Prostate gland (tissue), 2 donors: ENCODE data around the gene TRPV6. TPM values are rescaled to one million over a fixed set of nuclear protein-coding genes. Genes with fewer than 3 reads are reported as not detected.

Source experiments
- DNase-seq: peaks from one replicate; pipeline ENCODE4 v3.0.0-alpha.2; 2019; ENCODE audit warnings: low spot score
- H3K27ac ChIP-seq, 2 donors: fragments of 200-600 bp; sonication (generic); 2 replicates each; pipeline ENCODE4 v1.5.1; 2017 to 2019
- H3K27me3 ChIP-seq: fragments of 200-600 bp; sonication (generic); replicated peaks from 2 replicates; pipeline ENCODE4 v1.5.1; 2019; ENCODE audit not compliant: insufficient read depth
- H3K36me3 ChIP-seq, 2 donors: fragments of 200-600 bp; sonication (generic); 1 replicate in 1 of 2; 2 replicates in 1 of 2; pipeline versions ENCODE4 v1.5.1 to v1.8.1; 2017 to 2019
- H3K4me1 ChIP-seq: fragments of 200-600 bp; sonication (generic); replicated peaks from 2 replicates; pipeline ENCODE4 v1.5.1; 2019
- H3K4me3 ChIP-seq, 2 donors: fragments of 200-600 bp; sonication (generic); 2 replicates each; pipeline ENCODE4 v1.5.1; 2017 to 2019
- H3K9me3 ChIP-seq: fragments of 200-600 bp; sonication (generic); 2 replicates; pipeline ENCODE4 v1.5.1; 2017
- POLR2A ChIP-seq: fragments of 450-650 bp; IDR thresholded peaks from one replicate; pipeline ENCODE4 v1.6.1; 2016; ENCODE audit warnings: antibody characterized with exemption, mild to moderate bottlenecking
- POLR2AphosphoS5 ChIP-seq: sonication (generic); formaldehyde crosslinking; IDR thresholded peaks from one replicate; pipeline ENCODE4 v1.6.1; 2017; ENCODE audit warnings: antibody characterized with exemption
- WGBS: methylation state at CpG from one replicate; pipeline ENCODE4 v1.1.5; 2018; 5-methylcytosine and 5-hydroxymethylcytosine counted together
- intact Hi-C: fragments of 100-400 bp; cut with DNase I; formaldehyde crosslinking; loops from one replicate; pipeline ENCODE4 v1.14.2; 2022
- total RNA-seq, 2 donors: library from RNA; depleted of rRNA; stranded (reverse); fragments of >200 nt; gene quantifications; one replicate each; pipeline ENCODE4 v1.1.0, GENCODE V29; 2016
- TF ChIP-seq, protein P1 (sequence below), 4 experiments: fragments of 200-600 bp in 2 of 4; fragments of 450-650 bp in 2 of 4; sonication (generic) in 2 of 4; IDR thresholded peaks; 1 replicate in 3 of 4; 2 replicates in 1 of 4; pipeline ENCODE4 v1.5.1; 2016 to 2019; ENCODE audit warnings: antibody characterized with exemption in 4 of 4, mild to moderate bottlenecking in 2 of 4, moderate library complexity in 2 of 4

The TRPV6 gene
- total RNA-seq, 2 donors from 2014 or later: 47.0 to 82.0 TPM

DNA sequence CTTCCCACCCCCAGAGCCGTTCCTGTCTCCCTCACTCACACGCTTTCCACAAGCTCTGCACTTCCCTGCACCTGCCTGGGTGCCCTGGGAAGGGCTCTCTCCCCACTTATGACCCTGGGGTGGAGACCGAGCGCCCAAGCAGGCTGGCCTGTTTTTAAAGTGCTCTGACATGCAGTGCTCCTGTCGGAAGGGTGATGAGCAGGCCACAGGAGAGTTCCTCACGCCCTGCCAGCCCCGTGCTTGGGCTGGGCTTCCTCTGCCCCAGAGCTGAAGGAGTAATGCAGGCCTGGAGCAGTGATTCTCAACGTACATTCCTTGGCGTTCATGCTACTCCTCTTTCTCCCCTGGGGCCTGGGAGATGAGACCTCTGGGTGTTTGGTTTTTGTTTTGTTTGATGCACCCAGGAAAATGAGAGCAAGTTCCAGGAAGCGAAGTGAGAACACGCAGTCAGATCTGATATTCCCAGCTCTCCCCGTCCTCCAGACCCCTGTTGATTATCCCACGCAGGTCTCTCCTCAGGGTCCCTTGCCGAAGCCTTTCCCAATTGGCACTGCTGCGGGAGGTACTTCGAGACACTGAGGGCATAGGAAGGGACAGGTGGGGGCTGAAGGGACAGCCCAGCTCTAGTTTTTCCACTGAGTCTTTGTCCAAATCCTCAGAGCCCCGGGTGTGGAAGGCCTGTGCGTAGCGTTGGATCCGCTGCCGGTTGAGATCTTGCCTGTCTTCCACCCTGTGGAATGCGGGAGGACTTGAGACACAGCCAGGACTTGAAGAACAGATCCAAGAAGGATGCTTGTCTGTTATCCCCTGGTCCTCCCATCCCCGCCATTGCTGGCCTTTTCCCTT is 14.1 kb downstream of the TRPV6 start:
- no peak for DNase-seq
- Histone ChIP-seq H3K4me3 (no peak overlapping the region), H3K27me3 (no peaks in the 10 kb centered on the region), H3K36me3 (no peaks in the 10 kb centered on the region), H3K27ac (no peak overlapping the region), H3K9me3 (no peaks in the 10 kb centered on the region), H3K4me1 (no peaks in the 10 kb centered on the region)
- intact Hi-C loops: no loop called here
- TF ChIP-seq POLR2A: no peak
- TF ChIP-seq, protein P1, sequence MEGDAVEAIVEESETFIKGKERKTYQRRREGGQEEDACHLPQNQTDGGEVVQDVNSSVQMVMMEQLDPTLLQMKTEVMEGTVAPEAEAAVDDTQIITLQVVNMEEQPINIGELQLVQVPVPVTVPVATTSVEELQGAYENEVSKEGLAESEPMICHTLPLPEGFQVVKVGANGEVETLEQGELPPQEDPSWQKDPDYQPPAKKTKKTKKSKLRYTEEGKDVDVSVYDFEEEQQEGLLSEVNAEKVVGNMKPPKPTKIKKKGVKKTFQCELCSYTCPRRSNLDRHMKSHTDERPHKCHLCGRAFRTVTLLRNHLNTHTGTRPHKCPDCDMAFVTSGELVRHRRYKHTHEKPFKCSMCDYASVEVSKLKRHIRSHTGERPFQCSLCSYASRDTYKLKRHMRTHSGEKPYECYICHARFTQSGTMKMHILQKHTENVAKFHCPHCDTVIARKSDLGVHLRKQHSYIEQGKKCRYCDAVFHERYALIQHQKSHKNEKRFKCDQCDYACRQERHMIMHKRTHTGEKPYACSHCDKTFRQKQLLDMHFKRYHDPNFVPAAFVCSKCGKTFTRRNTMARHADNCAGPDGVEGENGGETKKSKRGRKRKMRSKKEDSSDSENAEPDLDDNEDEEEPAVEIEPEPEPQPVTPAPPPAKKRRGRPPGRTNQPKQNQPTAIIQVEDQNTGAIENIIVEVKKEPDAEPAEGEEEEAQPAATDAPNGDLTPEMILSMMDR (IDR thresholded peaks at IDR 0.05): no peak
- no peak for TF ChIP-seq POLR2AphosphoS5
- 92% methylated on average over 21 of the region's 23 CpGs for WGBS

DNA sequence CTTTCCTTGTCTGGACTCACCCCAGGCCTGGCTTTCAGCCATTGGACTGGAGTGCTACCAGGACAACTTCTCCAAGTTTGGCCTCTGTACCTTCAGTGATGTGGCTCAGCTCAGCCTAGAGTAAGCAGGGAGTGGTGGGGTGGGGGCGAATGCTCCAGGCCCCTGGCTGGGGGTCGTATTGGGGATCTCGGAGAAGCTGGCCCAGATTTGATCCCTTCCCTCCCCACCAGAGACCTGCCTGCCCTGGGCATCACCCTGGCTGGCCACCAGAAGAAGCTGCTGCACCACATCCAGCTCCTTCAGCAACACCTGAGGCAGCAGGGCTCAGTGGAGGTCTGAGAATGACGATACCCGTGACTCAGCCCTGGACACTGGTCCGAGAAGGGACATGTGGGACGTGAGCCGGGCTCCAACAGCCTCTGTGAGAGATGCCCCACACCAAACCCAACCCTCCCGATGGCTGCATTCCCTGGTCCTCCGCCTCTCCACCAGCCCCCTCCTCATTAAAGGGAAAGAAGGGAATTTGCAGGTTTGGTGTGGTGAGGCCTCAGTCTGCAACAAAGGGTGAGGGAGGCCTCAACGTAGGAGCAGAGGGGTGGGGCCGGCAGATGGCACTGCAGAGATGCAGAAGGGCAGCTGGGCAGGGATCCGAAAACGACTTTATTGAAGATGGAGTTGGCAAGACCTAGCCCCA is 14.8 kb downstream of the TRPV6 start:
- H3K36me3 ChIP-seq: no peaks in the 10 kb centered on the region
- TF ChIP-seq POLR2AphosphoS5 (no peak), POLR2A (no peak)
- TF ChIP-seq, protein P1 (IDR thresholded peaks at IDR 0.05): no peak
- no peaks in the 10 kb centered on the region for H3K27me3 ChIP-seq
- WGBS: 81% methylated on average over 14 of the region's 14 CpGs
- intact Hi-C loops: no loop called here
- no peak overlapping the region for H3K4me3 ChIP-seq
- no peaks in the 10 kb centered on the region for H3K9me3 ChIP-seq
- no peak for DNase-seq
- H3K27ac ChIP-seq: no peak overlapping the region
- no peaks in the 10 kb centered on the region for H3K4me1 ChIP-seq

DNA sequence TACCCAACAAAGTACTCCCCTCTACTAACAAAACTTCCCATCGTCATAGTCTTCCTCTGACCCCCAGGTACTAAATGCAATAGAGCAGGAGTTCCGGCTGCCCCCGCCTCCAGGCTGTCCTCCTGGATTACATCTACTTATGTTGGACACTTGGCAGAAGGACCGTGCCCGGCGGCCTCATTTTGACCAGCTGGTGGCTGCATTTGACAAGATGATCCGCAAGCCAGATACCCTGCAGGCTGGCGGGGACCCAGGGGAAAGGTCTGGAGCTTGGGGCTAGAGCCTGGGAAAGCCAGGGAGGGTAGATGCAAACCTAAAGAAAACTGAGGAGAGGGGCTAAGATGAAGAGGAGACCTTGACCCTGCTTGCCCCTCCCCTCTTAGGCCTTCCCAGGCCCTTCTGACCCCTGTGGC is 15.4 kb downstream of the TRPV6 start:
- Histone ChIP-seq H3K27me3 (no peaks in the 10 kb centered on the region), H3K4me1 (no peaks in the 10 kb centered on the region), H3K9me3 (no peaks in the 10 kb centered on the region), H3K36me3 (no peaks in the 10 kb centered on the region), H3K27ac (no peak overlapping the region), H3K4me3 (no peak overlapping the region)
- no peak for TF ChIP-seq POLR2A
- no peak for TF ChIP-seq POLR2AphosphoS5
- TF ChIP-seq, protein P1 (IDR thresholded peaks at IDR 0.05): no peak
- no peak for DNase-seq
- intact Hi-C loops: no loop called here
- WGBS: 82% methylated on average over 8 of the region's 8 CpGs

DNA sequence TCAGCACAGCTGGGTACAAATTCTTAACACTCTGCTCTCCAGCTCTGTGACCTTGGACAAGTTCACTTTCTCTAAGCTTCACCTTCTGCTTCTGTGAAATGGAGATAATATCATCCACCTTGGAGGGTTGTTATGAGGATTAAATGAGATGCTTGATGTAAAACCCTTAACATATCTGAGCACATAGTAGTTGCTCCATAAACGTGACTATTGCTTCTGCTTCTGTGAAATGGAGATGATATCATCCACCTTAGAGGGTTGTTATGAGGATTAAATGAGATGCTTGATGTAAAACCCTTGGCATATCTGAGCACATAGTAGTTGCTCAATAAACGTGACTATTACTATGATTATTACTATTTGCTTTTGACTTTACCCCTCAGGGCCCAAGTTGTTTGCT is 16.1 kb downstream of the TRPV6 start:
- no peak overlapping the region for H3K27ac ChIP-seq
- no peak for TF ChIP-seq POLR2A
- no peak for TF ChIP-seq POLR2AphosphoS5
- TF ChIP-seq, protein P1 (IDR thresholded peaks at IDR 0.05): no peak
- no peaks in the 10 kb centered on the region for H3K4me1 ChIP-seq
- WGBS: 90% methylated on average over 2 of the region's 2 CpGs
- H3K27me3 ChIP-seq: no peaks in the 10 kb centered on the region
- no peaks in the 10 kb centered on the region for H3K9me3 ChIP-seq
- H3K36me3 ChIP-seq: no peaks in the 10 kb centered on the region
- H3K4me3 ChIP-seq: no peak overlapping the region
- no peak for DNase-seq
- intact Hi-C loops: no loop called here
